Uterus (tissue), 2 donors: ENCODE measurements around the gene CCN5.

Experiments used
- POLR2A ChIP-seq, 2 donors: fragments of 450-650 bp; IDR thresholded peaks; one replicate each; pipeline ENCODE4 v1.6.1; 2016; ENCODE audit warnings: antibody characterized with exemption in 2 of 2, mild to moderate bottlenecking in 1 of 2, moderate library complexity in 1 of 2
- TF ChIP-seq, protein P1 (sequence below), 4 experiments: fragments of 200-600 bp in 2 of 4; fragments of 450-650 bp in 2 of 4; sonication (generic) in 2 of 4; IDR thresholded peaks; one replicate each; pipeline ENCODE4 v1.5.1; 2016 to 2019; ENCODE audit warnings: antibody characterized with exemption in 4 of 4, mild to moderate bottlenecking in 2 of 4, moderate library complexity in 1 of 4

DNA sequence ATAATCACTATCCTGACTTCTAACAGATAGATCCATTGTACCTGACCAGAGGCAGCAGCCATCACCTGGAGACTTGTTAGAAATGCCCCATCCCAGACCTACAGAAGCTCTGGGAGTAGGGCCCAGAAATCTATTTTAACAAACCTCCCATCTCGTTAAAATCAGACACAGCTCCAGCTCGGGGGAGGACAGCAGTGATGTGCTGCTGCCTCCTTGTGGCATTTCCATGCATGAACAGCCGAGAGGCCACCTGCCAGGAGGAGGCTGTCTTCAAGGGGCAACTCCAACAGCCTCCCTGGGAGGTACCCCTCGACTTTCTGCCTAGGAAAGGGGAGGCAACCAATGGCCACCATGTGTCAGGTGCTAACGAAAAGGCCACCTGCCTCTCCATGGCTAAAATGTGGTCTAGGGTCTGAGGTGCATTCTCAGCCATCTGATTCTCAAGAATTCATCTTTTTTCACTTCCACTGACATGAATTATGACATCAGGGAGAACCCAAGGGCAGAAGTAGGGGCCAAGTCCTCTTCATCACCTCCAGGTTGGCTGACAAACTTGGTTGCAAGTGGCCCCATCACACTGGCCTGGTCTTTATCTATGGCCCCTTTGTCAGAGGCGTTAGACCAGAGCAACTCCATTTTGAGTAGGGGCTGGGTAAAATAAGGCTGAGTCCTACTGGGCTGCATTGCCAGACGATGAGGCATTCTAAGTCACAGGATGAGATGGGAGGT, 18.3 kb downstream of the CCN5 start:
- TF ChIP-seq, protein P1, sequence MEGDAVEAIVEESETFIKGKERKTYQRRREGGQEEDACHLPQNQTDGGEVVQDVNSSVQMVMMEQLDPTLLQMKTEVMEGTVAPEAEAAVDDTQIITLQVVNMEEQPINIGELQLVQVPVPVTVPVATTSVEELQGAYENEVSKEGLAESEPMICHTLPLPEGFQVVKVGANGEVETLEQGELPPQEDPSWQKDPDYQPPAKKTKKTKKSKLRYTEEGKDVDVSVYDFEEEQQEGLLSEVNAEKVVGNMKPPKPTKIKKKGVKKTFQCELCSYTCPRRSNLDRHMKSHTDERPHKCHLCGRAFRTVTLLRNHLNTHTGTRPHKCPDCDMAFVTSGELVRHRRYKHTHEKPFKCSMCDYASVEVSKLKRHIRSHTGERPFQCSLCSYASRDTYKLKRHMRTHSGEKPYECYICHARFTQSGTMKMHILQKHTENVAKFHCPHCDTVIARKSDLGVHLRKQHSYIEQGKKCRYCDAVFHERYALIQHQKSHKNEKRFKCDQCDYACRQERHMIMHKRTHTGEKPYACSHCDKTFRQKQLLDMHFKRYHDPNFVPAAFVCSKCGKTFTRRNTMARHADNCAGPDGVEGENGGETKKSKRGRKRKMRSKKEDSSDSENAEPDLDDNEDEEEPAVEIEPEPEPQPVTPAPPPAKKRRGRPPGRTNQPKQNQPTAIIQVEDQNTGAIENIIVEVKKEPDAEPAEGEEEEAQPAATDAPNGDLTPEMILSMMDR (IDR thresholded peaks at IDR 0.05) = peak; percentile 85 to 96 (median 94)
- TF ChIP-seq POLR2A (IDR thresholded peaks at IDR 0.05) = no peak
